HG02870 (cell line): ENCODE results near the gene CST9.

Experiments
- ATAC-seq: cut with Tn5 transposase; IDR thresholded peaks from one replicate; pipeline ENCODE4 v1.9.1; 2021; ENCODE audit warnings: mild to moderate bottlenecking, moderate library complexity; ENCODE audit not compliant: unreplicated experiment

CST9 gene

DNA sequence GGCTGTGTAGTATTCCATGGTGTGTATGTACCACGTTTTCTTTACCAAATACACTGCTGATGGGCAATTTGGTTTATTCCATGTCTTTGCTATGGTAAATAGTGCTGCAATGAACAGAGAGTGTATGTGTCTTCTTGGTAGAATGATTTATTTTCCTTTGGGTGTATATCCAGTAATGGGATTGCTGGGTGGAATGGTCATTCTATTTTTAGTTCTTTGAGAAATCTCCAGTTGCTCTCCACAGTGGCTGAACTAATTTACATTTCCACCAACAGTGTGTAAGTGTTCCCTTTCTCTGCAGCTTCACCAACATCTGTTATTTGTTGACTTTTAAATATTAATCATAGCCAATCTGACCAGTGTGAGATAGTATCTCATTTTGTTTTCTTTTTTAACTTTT, 51.3 kb downstream of the CST9 start:
- no peak for ATAC-seq
